Posterior cingulate gyrus (tissue), 11 donors: ENCODE data around the gene TTLL9.

Source experiments
- DNase-seq, 10 donors: peaks; one replicate each; pipeline versions ENCODE4 v3.0.0 to v3.0.0-alpha.2; 2020 to 2021; ENCODE audit warnings: mixed read lengths in 3 of 10
- intact Hi-C: fragments of 100-400 bp; cut with DNase I; formaldehyde crosslinking; loops from one replicate; pipeline ENCODE4 v1.15.1; 2023

The TTLL9 gene

DNA sequence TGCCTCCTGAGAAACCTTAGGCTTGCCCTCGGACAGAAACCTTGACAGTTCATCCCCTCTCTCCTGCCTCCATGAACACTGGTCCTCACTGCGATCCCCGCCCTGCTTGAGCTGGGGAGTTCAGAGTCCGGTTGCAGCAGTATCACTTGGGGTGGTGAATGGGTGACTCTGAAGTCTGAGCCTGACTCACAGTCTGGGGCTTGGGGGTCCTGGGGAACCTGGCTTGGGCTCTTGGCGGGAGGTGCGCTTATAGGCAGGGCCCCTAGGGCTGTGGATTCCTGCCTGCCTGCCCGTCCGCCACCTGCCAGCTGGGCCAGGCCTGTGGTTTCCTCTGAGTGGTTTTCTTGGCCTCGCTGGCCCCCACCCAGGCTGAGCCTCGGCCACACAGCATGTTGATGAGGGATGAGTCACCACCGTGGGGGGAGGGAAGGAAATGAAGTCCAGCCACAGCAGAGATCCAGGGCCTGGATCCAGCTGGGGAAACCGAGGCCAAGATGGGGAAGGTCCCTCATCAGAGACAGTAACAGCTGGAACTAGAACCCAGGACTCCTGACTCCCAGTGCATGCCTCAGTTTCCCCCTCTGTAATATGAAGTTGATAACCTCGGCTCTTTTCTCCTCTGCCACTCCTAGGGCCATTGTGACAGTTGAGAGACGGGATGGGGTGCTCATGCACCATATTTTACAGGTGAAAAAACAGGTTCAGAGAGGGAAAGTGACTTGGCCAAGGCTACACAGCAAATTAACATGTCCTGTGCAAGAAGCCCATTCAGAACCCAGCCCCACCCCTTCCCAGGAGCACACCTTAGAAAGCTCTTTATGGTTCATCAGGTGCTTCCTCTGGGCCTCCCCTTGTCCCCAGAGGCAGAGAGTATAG is 34.2 kb upstream of the TTLL9 start:
- peak; percentile 37 to 95 (median 72) for DNase-seq
- intact Hi-C loops: no loop called here

GRCh38 chr20:31836853-31837608 is 33.4 kb upstream of the TTLL9 start:
- intact Hi-C loops: no loop called here
- no peak for DNase-seq

DNA sequence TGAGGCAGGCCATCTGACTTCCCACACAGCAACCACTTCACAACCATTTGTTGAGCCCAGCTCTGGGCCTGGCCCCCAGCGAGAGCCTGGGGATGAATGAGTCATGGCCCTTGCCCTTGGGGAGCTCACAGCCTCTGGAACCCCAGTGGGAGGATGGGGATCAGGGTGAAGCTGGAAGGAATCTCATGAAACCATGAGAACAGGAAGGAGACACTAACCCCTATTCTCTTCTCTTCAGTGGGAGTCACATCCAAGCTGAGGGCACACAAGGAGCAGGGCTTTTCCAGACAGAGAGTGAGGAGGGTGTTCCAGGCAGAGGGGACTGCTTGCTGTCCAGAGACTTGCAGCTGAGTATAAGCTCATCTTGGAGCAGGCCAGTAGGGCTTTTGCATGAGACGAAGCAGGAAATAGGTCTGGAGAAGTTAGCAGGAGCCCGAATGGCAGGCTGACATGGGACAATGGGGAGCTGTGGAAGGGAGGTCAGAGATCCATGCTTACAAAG is 32.5 kb upstream of the TTLL9 start:
- no peak for DNase-seq
- intact Hi-C loops: no loop called here

GRCh38 chr20:31838646-31839292 is 31.7 kb upstream of the TTLL9 start:
- intact Hi-C loops: no loop called here
- DNase-seq: no peak

DNA sequence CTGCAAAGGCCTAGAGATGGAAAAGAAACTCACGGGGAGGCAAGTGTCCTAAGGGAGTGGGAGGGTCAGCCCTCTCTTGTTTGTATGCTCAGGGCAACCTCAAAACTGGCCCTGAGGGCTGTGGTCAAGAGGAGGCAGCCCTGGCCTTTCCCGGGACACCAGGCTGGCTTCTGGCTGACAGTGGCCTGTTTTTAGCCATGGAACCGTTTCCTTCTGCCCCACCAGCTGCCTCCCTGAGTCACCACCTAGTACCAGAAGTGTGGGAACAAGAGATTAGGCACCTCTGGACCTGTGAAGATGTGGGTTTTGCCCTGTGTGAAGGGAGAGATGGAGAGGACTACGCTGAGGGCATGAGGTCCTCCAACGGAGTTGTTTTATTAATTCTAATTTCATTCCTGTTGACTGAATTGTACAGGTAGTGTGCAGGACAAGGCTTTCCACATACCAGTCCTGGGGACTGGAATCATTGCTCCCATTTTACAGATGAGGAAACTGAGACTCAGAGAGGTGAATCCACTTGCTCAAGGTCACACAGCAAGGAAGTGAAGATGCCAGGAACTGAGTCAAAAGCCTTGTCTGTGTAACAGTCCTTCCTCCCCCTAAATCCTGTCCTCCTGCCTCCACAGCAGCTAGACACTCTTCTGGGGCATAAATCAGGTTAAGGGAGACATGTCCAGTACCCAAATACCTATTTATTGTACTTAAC is 30.5 kb upstream of the TTLL9 start:
- DNase-seq: no peak
- intact Hi-C loops: no loop called here

GRCh38 chr20:31840906-31841816 is 29.3 kb upstream of the TTLL9 start:
- intact Hi-C loops: no loop called here
- no peak for DNase-seq

GRCh38 chr20:31841928-31842327 is 28.5 kb upstream of the TTLL9 start:
- DNase-seq: no peak
- intact Hi-C loops: no loop called here

DNA sequence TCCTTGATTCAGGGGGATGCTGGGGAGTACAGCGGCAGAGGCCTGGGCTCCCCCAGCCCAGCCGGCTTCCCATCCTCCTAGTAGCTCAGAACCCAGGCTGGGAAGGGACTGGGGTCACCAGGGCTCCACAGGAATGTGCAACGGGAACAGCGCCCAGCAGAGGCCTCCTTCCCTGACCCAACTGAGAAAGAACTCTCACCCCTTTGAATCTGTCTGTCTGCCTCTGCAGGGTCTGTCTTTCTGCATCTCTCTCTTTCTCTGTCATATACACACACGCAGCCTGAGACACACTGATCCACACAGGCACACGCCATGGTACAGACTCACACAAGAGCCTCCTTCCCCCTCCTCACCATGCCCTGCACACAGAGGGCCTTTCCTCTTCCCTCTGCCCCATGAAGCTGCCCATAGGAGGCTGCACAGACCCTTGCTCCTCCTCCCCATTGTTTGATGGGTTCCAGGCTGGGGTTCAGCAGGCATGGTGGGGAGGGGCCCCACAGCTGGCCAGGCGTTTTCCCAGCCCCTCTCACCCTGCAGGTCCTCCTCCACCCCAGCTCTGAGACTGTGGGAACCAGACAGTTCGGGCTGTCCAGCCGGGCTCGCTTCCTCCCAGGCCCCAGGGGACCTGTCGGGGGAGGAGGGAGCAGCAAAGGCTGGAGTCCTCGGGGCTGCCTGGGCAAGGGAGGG is 27.8 kb upstream of the TTLL9 start:
- intact Hi-C loops: no loop called here
- DNase-seq: no peak

DNA sequence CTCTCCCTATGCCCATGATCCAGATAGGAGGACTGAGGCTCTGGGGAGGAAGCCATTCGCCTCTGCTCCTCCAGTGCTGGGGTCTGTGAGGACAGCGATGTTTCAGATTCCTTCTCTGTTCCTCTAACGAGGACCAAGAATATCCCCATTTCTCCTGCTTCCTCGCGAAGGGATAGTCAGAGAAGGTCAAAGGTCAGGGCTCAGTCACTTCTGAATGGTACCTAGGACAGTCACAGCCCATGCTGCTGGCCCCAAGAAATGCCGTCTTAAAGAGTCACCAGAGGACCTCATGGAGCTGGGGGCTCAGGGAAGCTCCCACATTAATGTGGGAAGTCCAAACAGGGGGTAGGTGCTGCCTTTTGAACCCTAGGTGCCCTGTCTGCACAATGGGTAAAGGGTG is 27.1 kb upstream of the TTLL9 start:
- intact Hi-C loops: no loop called here
- no peak for DNase-seq

GRCh38 chr20:31843881-31844280 is 26.6 kb upstream of the TTLL9 start:
- DNase-seq: no peak
- intact Hi-C loops: no loop called here

DNA sequence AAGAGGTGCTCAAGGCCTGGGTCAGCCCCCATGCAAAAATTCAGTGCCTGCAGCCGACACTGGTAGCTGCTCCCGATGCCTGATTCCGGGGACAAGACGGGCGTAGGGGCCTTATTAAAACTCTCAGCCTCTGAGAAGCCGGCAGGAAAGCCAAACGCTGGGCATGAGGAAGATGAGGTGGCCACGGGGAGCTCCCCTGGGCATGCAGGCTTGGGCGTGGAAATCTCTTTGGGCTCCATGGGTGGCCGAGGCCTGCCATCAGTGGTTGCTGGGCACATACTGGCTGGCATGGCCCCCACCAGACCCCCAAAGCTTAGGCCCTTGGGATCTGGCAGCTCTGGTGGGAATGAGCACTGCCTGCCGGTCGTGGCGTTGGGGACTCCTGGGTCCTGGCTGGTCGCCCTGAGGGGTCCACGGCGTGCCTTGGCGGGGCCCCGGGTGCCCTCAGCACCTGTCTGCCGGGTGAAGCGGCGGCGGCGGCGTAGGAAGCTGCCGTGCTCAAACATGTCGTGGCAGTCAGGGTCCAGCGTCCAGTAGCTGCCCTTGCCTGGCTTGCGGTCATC is 25.6 kb upstream of the TTLL9 start:
- DNase-seq: no peak
- intact Hi-C loops: no loop called here

DNA sequence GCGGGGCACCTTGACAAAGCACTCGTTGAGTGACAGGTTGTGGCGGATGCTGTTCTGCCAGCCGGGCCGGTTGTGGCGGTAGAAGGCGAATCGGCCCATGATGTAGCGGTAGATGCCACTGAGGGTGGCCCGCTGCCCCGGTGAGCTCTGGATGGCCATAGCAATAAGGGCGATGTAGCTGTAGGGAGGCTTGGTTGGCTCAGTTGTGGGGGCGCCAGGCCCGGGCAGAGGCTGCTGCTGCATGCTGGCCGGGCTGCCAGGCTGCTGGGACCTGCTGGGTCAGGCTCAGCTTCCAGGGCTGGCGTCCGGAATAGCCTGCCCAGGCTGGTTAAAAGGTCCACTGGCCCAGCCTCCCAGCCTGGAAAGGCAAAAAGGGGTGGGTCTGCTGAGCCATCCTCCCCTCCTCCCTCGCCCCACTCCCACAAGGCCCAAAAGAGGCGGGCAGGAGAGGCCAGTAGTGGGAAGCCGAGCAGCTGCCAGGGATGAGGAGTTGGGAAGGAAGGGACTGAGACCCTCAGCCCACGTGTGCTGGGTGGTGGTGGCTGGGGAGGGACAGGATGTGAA is 25.1 kb upstream of the TTLL9 start, which contains the start of gene FOXS1:
Gene FOXS1, minus strand, starts transcription at position 305 of the 564 bp plus-strand sequence. Its CDS starts 62 bp downstream, at position 243.
- DNase-seq: peak in 1 of 10 donors; percentile 20
- intact Hi-C loops: no loop called here

DNA sequence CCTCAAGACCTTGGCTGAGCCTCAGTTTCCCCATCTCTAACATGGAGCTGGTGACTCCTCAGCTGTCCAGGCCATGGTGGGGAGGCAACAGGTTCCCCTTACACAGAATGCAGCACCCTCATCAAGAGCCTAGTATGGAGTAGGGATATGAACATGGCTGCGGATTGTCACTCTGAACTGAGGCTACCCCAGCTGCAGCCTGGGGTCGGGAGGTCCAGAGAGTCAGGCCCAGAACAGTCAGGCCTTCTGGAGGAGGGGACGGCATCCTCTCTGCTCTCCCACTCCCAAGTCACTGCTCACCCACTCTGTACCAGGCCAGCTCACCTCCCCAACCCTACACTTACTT is 23.7 kb upstream of the TTLL9 start:
- no peak for DNase-seq
- intact Hi-C loops: no loop called here

- intact Hi-C loops: no loop called here
- DNase-seq: no peak
These were observed 22.1 kb upstream of the TTLL9 start for GRCh38 chr20:31848088-31848999.

- no peak for DNase-seq
- intact Hi-C loops: no loop called here
These were observed 21.0 kb upstream of the TTLL9 start for GRCh38 chr20:31849306-31849930.

DNA sequence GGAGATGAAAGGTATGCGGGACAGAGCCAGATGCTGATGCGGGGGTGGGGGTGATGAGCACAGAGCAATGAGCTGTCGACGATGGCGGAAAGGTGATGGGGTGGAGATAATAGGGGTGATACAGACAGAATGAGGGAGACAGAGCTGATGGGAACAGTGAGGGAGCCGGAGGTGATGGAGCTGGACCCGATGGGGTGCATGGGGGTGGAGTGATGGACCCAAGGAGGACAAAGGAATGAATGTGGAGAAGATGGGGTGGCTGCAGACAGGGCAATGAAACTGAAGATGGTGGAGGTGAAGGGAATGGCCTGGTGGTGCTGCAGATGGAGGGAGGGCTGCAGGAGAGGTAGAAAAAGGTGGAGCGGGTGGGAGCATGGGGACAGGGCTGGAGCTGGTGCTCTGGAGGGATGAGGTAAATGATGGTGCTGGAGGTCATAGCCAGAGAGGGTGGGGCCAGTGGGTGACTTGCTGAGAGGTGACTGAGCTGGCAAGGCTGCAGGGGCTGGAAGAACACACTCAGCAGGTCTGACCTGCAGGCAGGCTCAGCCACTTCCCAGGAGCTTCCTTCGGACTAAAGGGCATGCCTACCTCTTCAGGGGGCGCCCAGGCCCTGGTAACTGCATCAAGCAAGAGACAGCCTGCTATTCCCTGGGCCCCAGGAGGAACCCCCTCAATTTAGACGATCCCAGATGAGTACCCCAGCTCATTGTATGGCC is 19.0 kb upstream of the TTLL9 start:
- intact Hi-C loops: loop anchor here (10.0 kb wide), 1 partner anchor 183 kb away; no protein-coding TSS in a partner anchor
- DNase-seq: peak in 3 of 10 donors; percentile 31 to 45 (median 33)
